WTC11 (cell line): Measurements from ENCODE around the gene SMOC2. TPM values are rescaled to one million over a fixed set of nuclear protein-coding genes. Genes with fewer than 3 reads are reported as not detected.

ENCODE experiments used
- ATAC-seq: fragments of 200-7000 bp; cut with Tn5 transposase; 2 replicates; pipeline ENCODE4 v1.10.0; 2021; ENCODE audit warnings: mild to moderate bottlenecking, moderate library complexity
- CTCF ChIA-PET: fragments of 300-600 bp; sonication (Branson Sonifier 250); formaldehyde crosslinking; loops from one replicate; lab custom pipeline; 2021; ENCODE audit warnings: antibody characterized with exemption; lab: Charles Lee
- POLR2A ChIA-PET: fragments of 350-600 bp; sonication (Branson Sonifier 250); formaldehyde crosslinking; loops from one replicate; lab custom pipeline; 2021; ENCODE audit warnings: antibody characterized with exemption; lab: Charles Lee
- DNase-seq: peaks from one replicate; pipeline ENCODE4 v3.0.0; 2021; ENCODE audit warnings: low spot score
- H3K27ac Mint-ChIP-seq: 2 replicates; pipeline ENCODE4 v1.8.0; 2021; ENCODE audit warnings: mixed read lengths
- H3K27me3 Mint-ChIP-seq: 2 replicates; pipeline ENCODE4 v1.8.0; 2021; ENCODE audit warnings: low read depth, mild to moderate bottlenecking, moderate library complexity, mixed read lengths
- H3K36me3 Mint-ChIP-seq: 2 replicates; pipeline ENCODE4 v1.8.0; 2021; ENCODE audit warnings: mixed read lengths
- H3K4me1 Mint-ChIP-seq: 2 replicates; pipeline ENCODE4 v1.8.0; 2022; ENCODE audit warnings: mixed read lengths
- H3K4me3 Mint-ChIP-seq: 2 replicates; pipeline ENCODE4 v1.8.0; 2021; ENCODE audit warnings: mild to moderate bottlenecking, moderate library complexity, mixed read lengths
- H3K9me3 Mint-ChIP-seq: 2 replicates; pipeline ENCODE4 v1.8.0; 2021; ENCODE audit warnings: mixed read lengths
- ATF1 ChIP-seq: sonication (generic); formaldehyde crosslinking; IDR thresholded peaks from 2 replicates; pipeline ENCODE4 v1.8.1; 2023; ENCODE audit warnings: mild to moderate bottlenecking, moderate library complexity, missing genetic modification reagents
- CBFB ChIP-seq: sonication (generic); formaldehyde crosslinking; IDR thresholded peaks from 2 replicates; pipeline ENCODE4 v1.8.1; 2022; ENCODE audit warnings: mild to moderate bottlenecking, low read depth, missing genetic modification reagents
- CREM ChIP-seq: sonication (generic); formaldehyde crosslinking; IDR thresholded peaks from 2 replicates; pipeline ENCODE4 v1.8.1; 2022; ENCODE audit warnings: mild to moderate bottlenecking, missing genetic modification reagents, moderate library complexity
- FOXK1 ChIP-seq: sonication (generic); formaldehyde crosslinking; IDR thresholded peaks from 2 replicates; pipeline ENCODE4 v1.8.0; 2022; ENCODE audit warnings: mild to moderate bottlenecking, moderate library complexity, missing genetic modification reagents
- FOXP1 ChIP-seq: sonication (generic); formaldehyde crosslinking; IDR thresholded peaks from 2 replicates; pipeline ENCODE4 v1.8.0; 2022; ENCODE audit warnings: missing genetic modification reagents, mild to moderate bottlenecking, moderate library complexity, borderline replicate concordance
- JAZF1 ChIP-seq: fragments of 250-450 bp; sonication (Bioruptor Pico); IDR thresholded peaks from 2 replicates; pipeline ENCODE4 v1.9.0; 2021; ENCODE audit warnings: moderate library complexity, mild to moderate bottlenecking, inconsistent platforms
- JUN ChIP-seq: sonication (generic); formaldehyde crosslinking; IDR thresholded peaks from 2 replicates; pipeline ENCODE4 v1.8.0; 2023; ENCODE audit warnings: mild to moderate bottlenecking, missing genetic modification reagents
- NFATC4 ChIP-seq: fragments of 250-450 bp; sonication (Bioruptor Pico); IDR thresholded peaks from 2 replicates; pipeline ENCODE4 v1.9.0; 2021; ENCODE audit warnings: mild to moderate bottlenecking
- TP53 ChIP-seq: sonication (generic); formaldehyde crosslinking; IDR thresholded peaks from 2 replicates; pipeline ENCODE4 v1.8.1; 2023; ENCODE audit warnings: mild to moderate bottlenecking, missing genetic modification reagents
- ZNF232 ChIP-seq: sonication (generic); formaldehyde crosslinking; IDR thresholded peaks from 2 replicates; pipeline ENCODE4 v1.8.0; 2022; ENCODE audit warnings: mild to moderate bottlenecking, missing genetic modification reagents
- ZNF396 ChIP-seq: fragments of 250-450 bp; sonication (Bioruptor Pico); IDR thresholded peaks from 2 replicates; pipeline ENCODE4 v1.8.0; 2021; ENCODE audit warnings: mild to moderate bottlenecking, moderate library complexity, borderline replicate concordance
- total RNA-seq: library from RNA; stranded (reverse); gene quantifications from 3 replicates; pipeline ENCODE4 v1.2.3, GENCODE V29; 2021
- TF ChIP-seq, protein P1 (sequence below): sonication (generic); formaldehyde crosslinking; IDR thresholded peaks from 2 replicates; pipeline ENCODE4 v1.8.0; 2023; ENCODE audit warnings: mild to moderate bottlenecking, missing genetic modification reagents
- TF ChIP-seq, protein P2 (sequence below): sonication (generic); formaldehyde crosslinking; IDR thresholded peaks from 2 replicates; pipeline ENCODE4 v1.8.0; 2022; ENCODE audit warnings: mild to moderate bottlenecking, missing genetic modification reagents
- TF ChIP-seq, protein P3 (sequence below): sonication (generic); formaldehyde crosslinking; IDR thresholded peaks from 2 replicates; pipeline ENCODE4 v1.8.1; 2022; ENCODE audit warnings: low read depth, missing genetic modification reagents, borderline replicate concordance
- TF ChIP-seq, protein P4 (sequence below): sonication (generic); formaldehyde crosslinking; conservative IDR thresholded peaks from 2 replicates; pipeline ENCODE4 v1.8.1; 2023; ENCODE audit warnings: mild to moderate bottlenecking, low read depth, missing genetic modification reagents, moderate library complexity
- TF ChIP-seq, protein P5 (sequence below): fragments of 250-450 bp; sonication (Bioruptor Pico); conservative IDR thresholded peaks from 2 replicates; pipeline ENCODE4 v1.9.0; 2021; ENCODE audit warnings: mild to moderate bottlenecking

The SMOC2 gene
- total RNA-seq, 1 experiment from 2014 or later = 3.9 TPM

DNA sequence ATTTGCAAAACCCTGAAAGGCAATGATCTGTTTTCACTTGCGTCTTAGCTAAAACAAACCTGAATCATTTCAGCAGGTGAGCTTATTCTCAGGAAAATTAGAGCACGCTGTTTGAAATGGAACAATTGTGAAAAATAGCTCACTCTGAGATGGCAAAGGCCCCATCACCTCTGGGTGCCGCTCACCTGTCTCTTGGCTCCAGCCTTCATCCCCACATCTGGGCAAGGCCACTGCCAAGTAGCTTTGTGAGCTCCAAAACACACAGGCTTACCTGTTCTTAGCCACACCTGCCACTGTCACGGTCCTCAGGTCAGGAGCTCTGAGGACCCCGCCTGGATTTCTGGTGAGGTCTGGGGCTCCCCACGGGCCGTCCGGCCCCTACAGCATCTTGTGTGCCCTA lies 66.7 kb downstream of the SMOC2 start (continued):
- TF ChIP-seq, protein P1, sequence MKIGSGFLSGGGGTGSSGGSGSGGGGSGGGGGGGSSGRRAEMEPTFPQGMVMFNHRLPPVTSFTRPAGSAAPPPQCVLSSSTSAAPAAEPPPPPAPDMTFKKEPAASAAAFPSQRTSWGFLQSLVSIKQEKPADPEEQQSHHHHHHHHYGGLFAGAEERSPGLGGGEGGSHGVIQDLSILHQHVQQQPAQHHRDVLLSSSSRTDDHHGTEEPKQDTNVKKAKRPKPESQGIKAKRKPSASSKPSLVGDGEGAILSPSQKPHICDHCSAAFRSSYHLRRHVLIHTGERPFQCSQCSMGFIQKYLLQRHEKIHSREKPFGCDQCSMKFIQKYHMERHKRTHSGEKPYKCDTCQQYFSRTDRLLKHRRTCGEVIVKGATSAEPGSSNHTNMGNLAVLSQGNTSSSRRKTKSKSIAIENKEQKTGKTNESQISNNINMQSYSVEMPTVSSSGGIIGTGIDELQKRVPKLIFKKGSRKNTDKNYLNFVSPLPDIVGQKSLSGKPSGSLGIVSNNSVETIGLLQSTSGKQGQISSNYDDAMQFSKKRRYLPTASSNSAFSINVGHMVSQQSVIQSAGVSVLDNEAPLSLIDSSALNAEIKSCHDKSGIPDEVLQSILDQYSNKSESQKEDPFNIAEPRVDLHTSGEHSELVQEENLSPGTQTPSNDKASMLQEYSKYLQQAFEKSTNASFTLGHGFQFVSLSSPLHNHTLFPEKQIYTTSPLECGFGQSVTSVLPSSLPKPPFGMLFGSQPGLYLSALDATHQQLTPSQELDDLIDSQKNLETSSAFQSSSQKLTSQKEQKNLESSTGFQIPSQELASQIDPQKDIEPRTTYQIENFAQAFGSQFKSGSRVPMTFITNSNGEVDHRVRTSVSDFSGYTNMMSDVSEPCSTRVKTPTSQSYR (CRISPR knock-in tag) = no peak
- no peak for TF ChIP-seq CREM (CRISPR knock-in tag)
- no peak for TF ChIP-seq TP53 (CRISPR knock-in tag)
- TF ChIP-seq, protein P2, sequence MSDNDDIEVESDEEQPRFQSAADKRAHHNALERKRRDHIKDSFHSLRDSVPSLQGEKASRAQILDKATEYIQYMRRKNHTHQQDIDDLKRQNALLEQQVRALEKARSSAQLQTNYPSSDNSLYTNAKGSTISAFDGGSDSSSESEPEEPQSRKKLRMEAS = no peak
- TF ChIP-seq, protein P3, sequence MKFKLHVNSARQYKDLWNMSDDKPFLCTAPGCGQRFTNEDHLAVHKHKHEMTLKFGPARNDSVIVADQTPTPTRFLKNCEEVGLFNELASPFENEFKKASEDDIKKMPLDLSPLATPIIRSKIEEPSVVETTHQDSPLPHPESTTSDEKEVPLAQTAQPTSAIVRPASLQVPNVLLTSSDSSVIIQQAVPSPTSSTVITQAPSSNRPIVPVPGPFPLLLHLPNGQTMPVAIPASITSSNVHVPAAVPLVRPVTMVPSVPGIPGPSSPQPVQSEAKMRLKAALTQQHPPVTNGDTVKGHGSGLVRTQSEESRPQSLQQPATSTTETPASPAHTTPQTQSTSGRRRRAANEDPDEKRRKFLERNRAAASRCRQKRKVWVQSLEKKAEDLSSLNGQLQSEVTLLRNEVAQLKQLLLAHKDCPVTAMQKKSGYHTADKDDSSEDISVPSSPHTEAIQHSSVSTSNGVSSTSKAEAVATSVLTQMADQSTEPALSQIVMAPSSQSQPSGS = no peak
- TF ChIP-seq ATF1 (CRISPR knock-in tag) = no peak
- no peak for TF ChIP-seq ZNF396 (CRISPR knock-in tag)
- no peak for TF ChIP-seq FOXK1 (CRISPR knock-in tag)

DNA sequence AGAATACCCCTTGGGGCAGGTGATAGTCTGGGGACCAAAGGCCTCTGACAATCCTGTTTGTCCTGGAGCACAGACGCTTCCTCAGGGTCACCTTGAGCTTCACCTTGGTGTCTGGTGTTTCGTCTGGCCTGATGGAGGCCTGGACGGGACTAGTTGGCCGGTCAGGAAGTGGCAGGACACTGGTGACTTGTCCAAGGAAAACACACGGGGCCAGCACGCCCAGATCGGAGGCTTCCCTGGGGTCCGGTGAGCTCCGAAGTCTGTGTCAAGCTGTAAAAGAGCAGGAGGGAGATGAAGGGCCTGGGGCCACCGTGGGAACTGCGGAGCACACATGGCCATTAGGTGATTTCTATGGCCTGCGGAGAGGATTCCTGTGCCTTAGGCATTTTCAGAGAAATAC lies 67.9 kb downstream of the SMOC2 start:
- Mint-ChIP-seq H3K4me1 (peaks cover 28% of the 10 kb centered on the region), H3K27me3 (no peaks in the 10 kb centered on the region; the same call in 1 of the 2 replicates), H3K9me3 (peaks cover 8% of the 10 kb centered on the region), H3K27ac (no peak overlapping the region), H3K4me3 (no peak overlapping the region), H3K36me3 (peaks cover 6% of the 10 kb centered on the region; the same call in 1 of the 2 replicates)
- ChIA-PET CTCF (interaction anchor here (1.0 kb wide), 2 partner anchors 37 to 57 kb away, joined by 3 read pairs; no protein-coding TSS in a partner anchor), POLR2A (no interaction called here)
- ATAC-seq = no peak
- TF ChIP-seq JUN (CRISPR knock-in tag) = no peak
- TF ChIP-seq ZNF232 (CRISPR knock-in tag) = no peak
- TF ChIP-seq CBFB = no peak
- no peak for TF ChIP-seq JAZF1 (CRISPR knock-in tag)
- no peak for TF ChIP-seq NFATC4 (CRISPR knock-in tag)
- TF ChIP-seq FOXP1 = no peak
- TF ChIP-seq, protein P4, sequence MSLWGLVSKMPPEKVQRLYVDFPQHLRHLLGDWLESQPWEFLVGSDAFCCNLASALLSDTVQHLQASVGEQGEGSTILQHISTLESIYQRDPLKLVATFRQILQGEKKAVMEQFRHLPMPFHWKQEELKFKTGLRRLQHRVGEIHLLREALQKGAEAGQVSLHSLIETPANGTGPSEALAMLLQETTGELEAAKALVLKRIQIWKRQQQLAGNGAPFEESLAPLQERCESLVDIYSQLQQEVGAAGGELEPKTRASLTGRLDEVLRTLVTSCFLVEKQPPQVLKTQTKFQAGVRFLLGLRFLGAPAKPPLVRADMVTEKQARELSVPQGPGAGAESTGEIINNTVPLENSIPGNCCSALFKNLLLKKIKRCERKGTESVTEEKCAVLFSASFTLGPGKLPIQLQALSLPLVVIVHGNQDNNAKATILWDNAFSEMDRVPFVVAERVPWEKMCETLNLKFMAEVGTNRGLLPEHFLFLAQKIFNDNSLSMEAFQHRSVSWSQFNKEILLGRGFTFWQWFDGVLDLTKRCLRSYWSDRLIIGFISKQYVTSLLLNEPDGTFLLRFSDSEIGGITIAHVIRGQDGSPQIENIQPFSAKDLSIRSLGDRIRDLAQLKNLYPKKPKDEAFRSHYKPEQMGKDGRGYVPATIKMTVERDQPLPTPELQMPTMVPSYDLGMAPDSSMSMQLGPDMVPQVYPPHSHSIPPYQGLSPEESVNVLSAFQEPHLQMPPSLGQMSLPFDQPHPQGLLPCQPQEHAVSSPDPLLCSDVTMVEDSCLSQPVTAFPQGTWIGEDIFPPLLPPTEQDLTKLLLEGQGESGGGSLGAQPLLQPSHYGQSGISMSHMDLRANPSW (CRISPR knock-in tag) = no peak
- DNase-seq = no peak

DNA sequence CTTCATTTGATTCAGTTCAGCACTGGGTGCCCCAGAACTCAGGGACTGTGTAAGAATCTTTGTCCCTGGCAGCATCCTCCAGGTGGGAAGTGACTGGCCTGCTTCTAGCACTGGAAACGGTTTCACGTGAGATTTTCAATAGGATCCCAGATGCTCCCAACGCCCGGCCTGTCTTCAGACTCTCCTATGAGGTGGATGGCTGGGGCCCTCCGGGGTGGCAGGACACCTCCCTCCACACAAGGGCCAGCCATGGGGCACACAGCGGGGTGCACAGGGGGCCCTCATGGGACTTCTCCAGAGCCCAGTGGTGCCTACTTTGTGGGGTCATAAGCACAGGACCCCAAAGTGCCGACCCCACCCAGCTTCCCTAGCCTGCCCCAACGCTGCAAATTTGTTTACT lies 72.8 kb downstream of the SMOC2 start:
- ChIA-PET POLR2A (no interaction called here), CTCF (interaction anchor here (0.7 kb wide), 1 partner anchor 1163 kb away, joined by 4 read pairs; no protein-coding TSS in a partner anchor)
- H3K27ac Mint-ChIP-seq = no peak overlapping the region
- H3K4me1 Mint-ChIP-seq = peaks cover 9% of the 10 kb centered on the region; the same call in 1 of the 2 replicates
- H3K27me3 Mint-ChIP-seq = peaks cover 4% of the 10 kb centered on the region; the same call in 1 of the 2 replicates
- no peak for ATAC-seq
- TF ChIP-seq, protein P5, sequence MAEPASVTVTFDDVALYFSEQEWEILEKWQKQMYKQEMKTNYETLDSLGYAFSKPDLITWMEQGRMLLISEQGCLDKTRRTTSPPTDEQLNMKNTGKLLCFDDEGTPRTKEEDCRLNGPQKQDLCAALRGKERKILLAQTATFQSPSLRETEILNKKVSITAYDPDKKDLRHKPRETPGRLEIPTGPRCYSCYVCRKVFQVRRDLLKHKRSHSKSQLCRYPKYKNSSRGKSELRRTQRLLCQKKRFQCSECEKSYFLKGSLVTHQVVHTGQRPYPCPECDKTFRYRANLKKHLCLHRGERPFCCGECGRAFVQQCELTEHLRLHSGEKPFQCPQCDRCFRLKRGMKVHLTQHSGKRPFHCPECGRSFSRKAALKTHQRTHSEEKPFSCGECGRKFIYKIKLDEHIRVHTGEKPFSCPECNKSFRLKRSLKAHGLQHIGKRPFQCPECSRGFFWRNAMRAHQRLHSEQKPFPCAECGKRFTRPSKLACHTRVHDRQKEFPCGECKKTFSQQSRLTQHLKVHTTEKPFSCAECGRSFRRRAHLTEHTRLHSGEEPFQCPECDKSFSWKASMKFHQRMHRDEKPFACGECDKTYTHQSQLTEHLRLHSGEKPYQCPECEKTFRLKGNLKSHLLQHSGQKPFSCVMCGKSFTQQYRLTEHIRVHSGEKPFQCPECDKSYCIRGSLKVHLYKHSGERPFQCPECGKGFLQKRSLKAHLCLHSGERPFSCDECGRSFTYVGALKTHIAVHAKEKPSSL (CRISPR knock-in tag) = no peak
- H3K4me3 Mint-ChIP-seq = no peak overlapping the region
- H3K36me3 Mint-ChIP-seq = no peaks in the 10 kb centered on the region
- no peak for DNase-seq
- no peaks in the 10 kb centered on the region for H3K9me3 Mint-ChIP-seq
